Adrenal gland (tissue), 5 donors: ENCODE measurements around the gene HLTF.

Source experiments
- CTCF ChIP-seq, 6 experiments: fragments of 450-650 bp in 4 of 6; fragments of 200-600 bp in 2 of 6; sonication (generic) in 1 of 6; IDR thresholded peaks; 1 replicate in 5 of 6; 2 replicates in 1 of 6; pipeline versions ENCODE4 v1.5.1 to v1.8.0; 2016 to 2021; ENCODE audit warnings: antibody characterized with exemption in 6 of 6, mild to moderate bottlenecking in 2 of 6, moderate library complexity in 1 of 6
- POLR2A ChIP-seq, 2 donors: fragments of 450-650 bp; IDR thresholded peaks; one replicate each; pipeline ENCODE4 v1.6.1; 2017; ENCODE audit warnings: antibody characterized with exemption in 2 of 2, mild to moderate bottlenecking in 2 of 2, moderate library complexity in 1 of 2
- donor health status: DM: no; HTN: no; CAD: no.

GRCh38 chr3:149085828-149086231, 503 bp downstream of the HLTF start:
- TF ChIP-seq CTCF (IDR thresholded peaks at IDR 0.05) (no peak), POLR2A (IDR thresholded peaks at IDR 0.05) (no peak)
